Kidney epithelial cell (primary cell): ENCODE results near the gene POLG. TPM values are rescaled to one million over a fixed set of nuclear protein-coding genes. Genes with fewer than 3 reads are reported as not detected.

Source experiments
- DNase-seq: peaks from one replicate; pipeline ENCODE4 v3.0.0-alpha.2; 2010; ENCODE audit warnings: low read depth
- H3K27me3 ChIP-seq: 2 replicates; pipeline ENCODE4 v1.6.0; 2011; ENCODE audit warnings: low read length; ENCODE audit not compliant: control insufficient read depth, insufficient read depth
- H3K36me3 ChIP-seq: 2 replicates; pipeline ENCODE4 v1.5.1; 2011; ENCODE audit warnings: low read length; ENCODE audit not compliant: control insufficient read depth, insufficient read depth
- H3K4me3 ChIP-seq: 2 replicates; pipeline ENCODE4 v1.5.1; 2011; ENCODE audit warnings: low read depth, mild to moderate bottlenecking, control low read depth, low read length
- CTCF ChIP-seq: IDR thresholded peaks from 2 replicates; pipeline ENCODE4 v1.5.1; 2011; ENCODE audit warnings: mild to moderate bottlenecking, moderate library complexity, low read length, control low read depth, inconsistent platforms; ENCODE audit not compliant: insufficient read depth, poor library complexity, severe bottlenecking
- total RNA-seq: library from RNA; depleted of rRNA; stranded (reverse); fragments of >200 nt; gene quantifications from 2 replicates; pipeline ENCODE4 v1.2.3, GENCODE V29; 2015

Gene POLG
- total RNA-seq, 1 donor from 2014 or later, result 59.1 TPM

DNA sequence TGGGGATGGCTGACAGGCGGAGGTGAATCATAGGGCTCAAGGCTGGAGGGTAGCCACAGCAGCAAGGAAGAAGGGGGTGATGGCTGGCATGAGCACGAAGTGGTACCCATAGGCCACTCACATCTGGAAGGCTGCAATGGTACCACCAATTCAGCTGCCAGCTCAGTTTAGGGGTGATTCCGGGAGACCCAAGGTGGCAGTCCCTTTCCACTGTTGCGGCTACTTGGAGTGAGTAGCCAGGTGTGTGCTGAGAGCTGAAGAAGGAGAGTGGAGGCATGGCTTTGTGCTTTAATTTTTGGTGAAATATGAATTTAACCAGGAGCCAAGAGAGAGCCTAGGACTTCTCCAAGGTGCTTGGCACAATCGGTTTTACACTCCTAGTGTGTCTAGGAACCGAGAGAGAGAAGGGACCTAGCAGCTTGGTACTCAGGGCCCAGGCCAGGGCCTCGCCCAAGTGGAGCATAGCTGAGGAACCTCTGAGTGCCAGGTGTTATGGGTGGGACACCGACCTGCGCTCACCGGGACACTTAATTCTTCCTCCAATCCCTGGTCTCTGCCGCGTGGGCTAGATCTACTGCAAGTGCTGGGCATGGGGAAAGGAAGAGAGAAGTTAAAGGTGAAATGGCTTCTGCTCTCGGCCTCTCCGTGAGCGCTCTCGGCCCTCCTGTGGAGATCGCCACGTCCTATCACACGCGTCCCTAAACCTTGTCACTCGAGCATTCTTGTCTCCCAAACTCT, 32.2 kb upstream of the POLG start:
- Histone ChIP-seq H3K4me3 (no peak overlapping the region), H3K27me3 (peaks cover 96% of the 10 kb centered on the region), H3K36me3 (no peaks in the 10 kb centered on the region)
- no peak for DNase-seq
- no peak for TF ChIP-seq CTCF

DNA sequence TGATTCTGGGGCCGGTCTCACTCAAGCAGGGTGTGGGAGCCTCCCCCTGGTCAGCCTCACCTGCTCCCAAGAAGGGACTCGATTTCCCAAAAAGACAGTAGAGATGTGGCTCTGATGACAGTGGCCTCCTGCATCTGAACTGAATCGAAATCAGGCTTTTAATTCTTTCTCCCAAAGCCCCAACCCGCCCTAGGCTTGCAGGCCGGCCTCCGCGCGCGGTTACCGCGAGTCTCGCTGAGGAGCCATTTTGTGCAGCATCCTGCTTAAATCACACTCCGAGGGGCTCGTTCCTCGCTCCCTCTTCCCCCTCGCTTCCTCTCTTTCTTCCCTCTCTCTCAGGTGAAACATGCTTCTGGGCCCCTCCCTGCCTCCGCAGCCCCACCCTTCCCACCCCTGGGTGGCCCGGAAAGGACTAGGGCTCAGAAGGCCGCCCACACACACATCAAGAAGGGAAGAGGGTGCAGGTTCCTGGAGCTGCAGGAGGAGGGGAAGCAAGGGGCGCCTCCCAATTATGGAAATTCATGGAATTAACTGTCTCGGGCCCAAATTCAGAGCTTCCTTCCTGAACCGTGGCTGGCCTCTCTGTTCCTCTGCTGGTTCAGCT, 30.9 kb upstream of the POLG start:
- Histone ChIP-seq H3K27me3 (peaks cover 95% of the 10 kb centered on the region), H3K36me3 (no peaks in the 10 kb centered on the region), H3K4me3 (no peak overlapping the region)
- DNase-seq, result no peak
- TF ChIP-seq CTCF, result no peak

GRCh38 chr15:89364741-89365450, 30.3 kb upstream of the POLG start:
- Histone ChIP-seq H3K36me3 (no peaks in the 10 kb centered on the region), H3K4me3 (no peak overlapping the region), H3K27me3 (peaks cover 95% of the 10 kb centered on the region)
- TF ChIP-seq CTCF, result no peak
- DNase-seq, result no peak

- no peak for DNase-seq
- Histone ChIP-seq H3K4me3 (no peak overlapping the region), H3K27me3 (peaks cover 97% of the 10 kb centered on the region), H3K36me3 (no peaks in the 10 kb centered on the region)
- no peak for TF ChIP-seq CTCF
Measured at GRCh38 chr15:89364341-89364740, 29.7 kb upstream of the POLG start.

- TF ChIP-seq CTCF, result no peak
- no peaks in the 10 kb centered on the region for H3K36me3 ChIP-seq
- DNase-seq, result no peak
- H3K27me3 ChIP-seq, result peaks cover 97% of the 10 kb centered on the region
- no peak overlapping the region for H3K4me3 ChIP-seq
Measured at GRCh38 chr15:89363770-89364169, 29.1 kb upstream of the POLG start.
